Measurements from ENCODE around the gene ADCY1.

DNA sequence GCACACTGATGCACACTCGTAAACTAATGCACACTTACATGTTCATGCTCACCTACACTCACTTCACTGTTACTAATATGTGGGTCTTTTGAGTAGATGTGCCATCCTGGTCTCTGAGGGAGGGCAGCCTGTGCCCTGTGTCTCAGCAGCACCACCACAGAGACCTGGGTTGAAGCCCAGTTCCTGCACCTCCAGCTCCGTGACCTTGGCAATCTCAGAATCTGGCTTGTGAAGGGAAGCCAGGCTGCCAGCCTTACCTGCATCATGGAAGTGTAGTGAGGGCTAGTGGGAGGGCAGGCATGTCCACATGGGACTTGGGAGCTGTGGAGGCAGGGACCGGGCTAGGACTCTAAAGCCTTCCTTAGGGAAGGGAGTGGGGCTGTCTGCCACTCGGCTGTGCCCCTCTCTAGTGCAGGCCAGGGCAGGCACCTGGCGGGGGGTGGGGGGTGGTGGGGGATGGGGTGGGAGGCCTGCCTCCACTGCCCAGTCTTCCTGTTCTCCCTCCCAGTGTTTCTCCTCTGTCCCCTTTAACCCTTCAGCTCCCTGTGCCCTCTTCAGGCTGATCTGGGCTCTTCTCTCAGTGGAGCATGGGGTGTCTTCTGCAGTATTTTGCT, 8.1 kb downstream of the ADCY1 start:
- TF ChIP-seq EGR1 (IDR thresholded peaks at IDR 0.05; ENCODE audit: low read depth in 2 of 2) (no peak), RAD21 (IDR thresholded peaks at IDR 0.05) (no peak), RXRA (IDR thresholded peaks at IDR 0.05) (no peak), NR2F2 (IDR thresholded peaks at IDR 0.05) (no peak), SP1 (IDR thresholded peaks at IDR 0.05) (no peak), YY1 (IDR thresholded peaks at IDR 0.05) (no peak), TAF1 (conservative IDR thresholded peaks at IDR 0.05) (no peak), HNF4G (IDR thresholded peaks at IDR 0.05) (no peak)
- TF ChIP-seq, protein P1, sequence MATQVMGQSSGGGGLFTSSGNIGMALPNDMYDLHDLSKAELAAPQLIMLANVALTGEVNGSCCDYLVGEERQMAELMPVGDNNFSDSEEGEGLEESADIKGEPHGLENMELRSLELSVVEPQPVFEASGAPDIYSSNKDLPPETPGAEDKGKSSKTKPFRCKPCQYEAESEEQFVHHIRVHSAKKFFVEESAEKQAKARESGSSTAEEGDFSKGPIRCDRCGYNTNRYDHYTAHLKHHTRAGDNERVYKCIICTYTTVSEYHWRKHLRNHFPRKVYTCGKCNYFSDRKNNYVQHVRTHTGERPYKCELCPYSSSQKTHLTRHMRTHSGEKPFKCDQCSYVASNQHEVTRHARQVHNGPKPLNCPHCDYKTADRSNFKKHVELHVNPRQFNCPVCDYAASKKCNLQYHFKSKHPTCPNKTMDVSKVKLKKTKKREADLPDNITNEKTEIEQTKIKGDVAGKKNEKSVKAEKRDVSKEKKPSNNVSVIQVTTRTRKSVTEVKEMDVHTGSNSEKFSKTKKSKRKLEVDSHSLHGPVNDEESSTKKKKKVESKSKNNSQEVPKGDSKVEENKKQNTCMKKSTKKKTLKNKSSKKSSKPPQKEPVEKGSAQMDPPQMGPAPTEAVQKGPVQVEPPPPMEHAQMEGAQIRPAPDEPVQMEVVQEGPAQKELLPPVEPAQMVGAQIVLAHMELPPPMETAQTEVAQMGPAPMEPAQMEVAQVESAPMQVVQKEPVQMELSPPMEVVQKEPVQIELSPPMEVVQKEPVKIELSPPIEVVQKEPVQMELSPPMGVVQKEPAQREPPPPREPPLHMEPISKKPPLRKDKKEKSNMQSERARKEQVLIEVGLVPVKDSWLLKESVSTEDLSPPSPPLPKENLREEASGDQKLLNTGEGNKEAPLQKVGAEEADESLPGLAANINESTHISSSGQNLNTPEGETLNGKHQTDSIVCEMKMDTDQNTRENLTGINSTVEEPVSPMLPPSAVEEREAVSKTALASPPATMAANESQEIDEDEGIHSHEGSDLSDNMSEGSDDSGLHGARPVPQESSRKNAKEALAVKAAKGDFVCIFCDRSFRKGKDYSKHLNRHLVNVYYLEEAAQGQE (IDR thresholded peaks at IDR 0.05): no peak
- TF ChIP-seq, protein P2, sequence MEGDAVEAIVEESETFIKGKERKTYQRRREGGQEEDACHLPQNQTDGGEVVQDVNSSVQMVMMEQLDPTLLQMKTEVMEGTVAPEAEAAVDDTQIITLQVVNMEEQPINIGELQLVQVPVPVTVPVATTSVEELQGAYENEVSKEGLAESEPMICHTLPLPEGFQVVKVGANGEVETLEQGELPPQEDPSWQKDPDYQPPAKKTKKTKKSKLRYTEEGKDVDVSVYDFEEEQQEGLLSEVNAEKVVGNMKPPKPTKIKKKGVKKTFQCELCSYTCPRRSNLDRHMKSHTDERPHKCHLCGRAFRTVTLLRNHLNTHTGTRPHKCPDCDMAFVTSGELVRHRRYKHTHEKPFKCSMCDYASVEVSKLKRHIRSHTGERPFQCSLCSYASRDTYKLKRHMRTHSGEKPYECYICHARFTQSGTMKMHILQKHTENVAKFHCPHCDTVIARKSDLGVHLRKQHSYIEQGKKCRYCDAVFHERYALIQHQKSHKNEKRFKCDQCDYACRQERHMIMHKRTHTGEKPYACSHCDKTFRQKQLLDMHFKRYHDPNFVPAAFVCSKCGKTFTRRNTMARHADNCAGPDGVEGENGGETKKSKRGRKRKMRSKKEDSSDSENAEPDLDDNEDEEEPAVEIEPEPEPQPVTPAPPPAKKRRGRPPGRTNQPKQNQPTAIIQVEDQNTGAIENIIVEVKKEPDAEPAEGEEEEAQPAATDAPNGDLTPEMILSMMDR (IDR thresholded peaks at IDR 0.05; ENCODE audit: low read depth, low read length, missing input control): no peak
- TF ChIP-seq, protein P3, sequence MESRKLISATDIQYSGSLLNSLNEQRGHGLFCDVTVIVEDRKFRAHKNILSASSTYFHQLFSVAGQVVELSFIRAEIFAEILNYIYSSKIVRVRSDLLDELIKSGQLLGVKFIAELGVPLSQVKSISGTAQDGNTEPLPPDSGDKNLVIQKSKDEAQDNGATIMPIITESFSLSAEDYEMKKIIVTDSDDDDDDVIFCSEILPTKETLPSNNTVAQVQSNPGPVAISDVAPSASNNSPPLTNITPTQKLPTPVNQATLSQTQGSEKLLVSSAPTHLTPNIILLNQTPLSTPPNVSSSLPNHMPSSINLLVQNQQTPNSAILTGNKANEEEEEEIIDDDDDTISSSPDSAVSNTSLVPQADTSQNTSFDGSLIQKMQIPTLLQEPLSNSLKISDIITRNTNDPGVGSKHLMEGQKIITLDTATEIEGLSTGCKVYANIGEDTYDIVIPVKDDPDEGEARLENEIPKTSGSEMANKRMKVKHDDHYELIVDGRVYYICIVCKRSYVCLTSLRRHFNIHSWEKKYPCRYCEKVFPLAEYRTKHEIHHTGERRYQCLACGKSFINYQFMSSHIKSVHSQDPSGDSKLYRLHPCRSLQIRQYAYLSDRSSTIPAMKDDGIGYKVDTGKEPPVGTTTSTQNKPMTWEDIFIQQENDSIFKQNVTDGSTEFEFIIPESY (IDR thresholded peaks at IDR 0.05): no peak
- TF ChIP-seq, protein P4, sequence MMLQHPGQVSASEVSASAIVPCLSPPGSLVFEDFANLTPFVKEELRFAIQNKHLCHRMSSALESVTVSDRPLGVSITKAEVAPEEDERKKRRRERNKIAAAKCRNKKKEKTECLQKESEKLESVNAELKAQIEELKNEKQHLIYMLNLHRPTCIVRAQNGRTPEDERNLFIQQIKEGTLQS (IDR thresholded peaks at IDR 0.05): no peak

Measured in liver (tissue), 3 donors.